ENCODE measurements around the gene SAMD4A. TPM values are rescaled to one million over a fixed set of nuclear protein-coding genes. Genes with fewer than 3 reads are reported as not detected.

The SAMD4A gene
- total RNA-seq, 4 donors from 2014 or later: 2.9 to 19.5 (median 3.9) TPM

- Histone ChIP-seq H3K27ac (no peak overlapping the region), H3K36me3 (no peaks in the 10 kb centered on the region), H3K9me3 (no peaks in the 10 kb centered on the region), H3K4me1 (no peaks in the 10 kb centered on the region), H3K4me3 (no peak overlapping the region), H3K27me3 (peaks cover 0 to 11% (median 0%) of the 10 kb centered on the region in 4 donors)
- no peak for DNase-seq
- TF ChIP-seq CTCF (IDR thresholded peaks at IDR 0.05): no peak
- WGBS, 2 donors: 79 to 90% methylated on average over 2 of the region's 2 CpGs
- intact Hi-C loops (cut with DNase I): no loop called here
These were observed 12.5 kb upstream of the SAMD4A start for GRCh38 chr14:54554401-54554800.

- WGBS, 2 donors: 94 to 100% methylated on average over 2 of the region's 2 CpGs
These were observed 11.3 kb upstream of the SAMD4A start for GRCh38 chr14:54555651-54556050.

GRCh38 chr14:54556535-54556934 lies 10.4 kb upstream of the SAMD4A start:
- intact Hi-C loops (cut with DNase I): no loop called here
- Histone ChIP-seq H3K36me3 (no peaks in the 10 kb centered on the region), H3K27me3 (peaks cover 0 to 11% (median 0%) of the 10 kb centered on the region in 4 donors), H3K9me3 (no peaks in the 10 kb centered on the region), H3K4me1 (no peaks in the 10 kb centered on the region), H3K4me3 (no peak overlapping the region), H3K27ac (no peak overlapping the region)
- TF ChIP-seq CTCF (IDR thresholded peaks at IDR 0.05) (no peak), POLR2A (IDR thresholded peaks at IDR 0.05) (no peak)
- no peak for DNase-seq
- 79 to 82% methylated on average over 5 to 9 of the region's 9 CpGs for WGBS, 2 donors

More at GRCh38 chr14:54555651-54556050, 11.3 kb upstream of the SAMD4A start:
- peaks cover 0 to 11% (median 0%) of the 10 kb centered on the region in 4 donors for H3K27me3 ChIP-seq
- H3K4me3 ChIP-seq: no peak overlapping the region
- DNase-seq: no peak
- intact Hi-C loops (cut with DNase I): no loop called here
- H3K27ac ChIP-seq: no peak overlapping the region
- no peaks in the 10 kb centered on the region for H3K4me1 ChIP-seq
- H3K36me3 ChIP-seq: no peaks in the 10 kb centered on the region
- TF ChIP-seq CTCF (IDR thresholded peaks at IDR 0.05) (no peak), POLR2A (IDR thresholded peaks at IDR 0.05) (no peak)
- no peaks in the 10 kb centered on the region for H3K9me3 ChIP-seq

- H3K9me3 ChIP-seq: no peaks in the 10 kb centered on the region
- no peak overlapping the region for H3K4me3 ChIP-seq
- no peak for DNase-seq
- H3K27ac ChIP-seq: no peak overlapping the region
- no peak for TF ChIP-seq CTCF (IDR thresholded peaks at IDR 0.05)
- no peak for TF ChIP-seq POLR2A (IDR thresholded peaks at IDR 0.05)
- H3K27me3 ChIP-seq: peaks cover 0 to 14% (median 0%) of the 10 kb centered on the region in 4 donors
- intact Hi-C loops (cut with DNase I): no loop called here
- peaks cover 7 to 29% (median 9%) of the 10 kb centered on the region in 3 donors for H3K4me1 ChIP-seq
- H3K36me3 ChIP-seq: no peaks in the 10 kb centered on the region
- WGBS, 2 donors: 51 to 59% methylated on average over 5 of the region's 5 CpGs
These were observed 4.6 kb upstream of the SAMD4A start for GRCh38 chr14:54562334-54562733.

- H3K4me1 ChIP-seq: peaks cover 7 to 48% (median 9%) of the 10 kb centered on the region in 3 donors
- H3K4me3 ChIP-seq: peak overlapping the region; percentile 57 to 78 (median 71)
- peak overlapping the region; percentile 86 to 99 (median 94) for H3K27ac ChIP-seq
- no peaks in the 10 kb centered on the region for H3K36me3 ChIP-seq
- intact Hi-C loops (cut with DNase I): no loop called here
- H3K9me3 ChIP-seq: no peaks in the 10 kb centered on the region
- WGBS, 2 donors: 4% methylated on average over 9 of the region's 9 CpGs
- no peak for TF ChIP-seq POLR2A (IDR thresholded peaks at IDR 0.05)
- TF ChIP-seq CTCF (IDR thresholded peaks at IDR 0.05): peak; percentile 61 to 87 (median 82)
- DNase-seq: no peak
- peaks cover 0 to 32% (median 0%) of the 10 kb centered on the region in 4 donors for H3K27me3 ChIP-seq
These were observed 2.7 kb upstream of the SAMD4A start for GRCh38 chr14:54564071-54564867.

All from esophagus squamous epithelium (tissue), 5 donors.